HEK293 (cell line): ENCODE measurements around the gene SPANXA1.
"Not testable (repeated sequence)": the region's sequence is repeated elsewhere in the genome, so short reads cannot be mapped to it uniquely, and the experiment has no call there.

ENCODE experiments used
- CTCF ChIA-PET: fragments of 350-600 bp; formaldehyde crosslinking; extraction: SDS; loops from one replicate; lab custom pipeline; 2021; ENCODE audit warnings: antibody characterized with exemption; lab: Yijun Ruan, JAX
- POLR2A ChIA-PET: fragments of 300-600 bp; formaldehyde crosslinking; extraction: SDS; loops from one replicate; lab custom pipeline; 2020; ENCODE audit warnings: antibody characterized with exemption, inconsistent platforms; lab: Yijun Ruan, JAX
- H3K27ac ChIP-seq: fragments of 200-500 bp; sonication (Bioruptor generic); 2 replicates; pipeline ENCODE4 v1.5.1; 2014; ENCODE audit warnings: low read depth, low read length, control low read depth, inconsistent platforms; ENCODE audit errors: extremely low read depth
- H3K36me3 ChIP-seq, 2 experiments: fragments of 200-500 bp in 1 of 2; sonication (Bioruptor generic) in 1 of 2; 1 replicate in 1 of 2; 2 replicates in 1 of 2; pipeline ENCODE4 v1.5.1; 2014 to 2017; ENCODE audit warnings: inconsistent platforms in 2 of 2, low read length in 2 of 2; ENCODE audit not compliant: control insufficient read depth in 2 of 2, insufficient read depth in 1 of 2
- H3K4me1 ChIP-seq: fragments of 200-500 bp; sonication (Bioruptor generic); 2 replicates; pipeline ENCODE4 v1.5.1; 2014; ENCODE audit warnings: mild to moderate bottlenecking, low read length, inconsistent platforms; ENCODE audit not compliant: control insufficient read depth, insufficient read depth
- H3K4me3 ChIP-seq: 2 replicates; pipeline ENCODE4 v1.5.1; 2011; ENCODE audit warnings: low read depth, mild to moderate bottlenecking, control low read depth, low read length, moderate library complexity
- H3K9me3 ChIP-seq: fragments of 200-500 bp; sonication (Bioruptor generic); 2 replicates; pipeline ENCODE4 v1.5.1; 2014; ENCODE audit warnings: low read depth, low read length, inconsistent platforms; ENCODE audit not compliant: control insufficient read depth, insufficient read depth

The SPANXA1 gene

DNA sequence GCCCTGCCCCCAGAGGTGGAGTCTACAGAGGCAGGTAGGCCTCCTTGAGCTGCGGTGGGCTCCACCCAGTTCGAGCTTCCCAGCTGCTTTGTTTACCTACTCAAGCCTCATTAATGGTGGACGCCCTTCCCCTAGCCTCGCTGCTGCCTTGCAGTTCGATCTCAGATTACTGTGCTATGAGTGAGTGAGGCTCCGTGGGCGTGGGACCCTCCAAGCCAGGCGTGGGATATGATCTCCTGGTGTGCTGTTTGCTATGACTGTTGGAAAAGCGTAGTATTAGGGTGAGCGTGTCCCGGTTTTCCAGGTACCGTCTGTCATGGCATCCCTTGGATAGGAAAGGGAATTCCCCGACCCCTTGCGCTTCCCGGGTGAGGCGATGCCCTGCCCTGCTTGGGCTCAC, 42.0 kb downstream of the SPANXA1 start:
- H3K36me3 ChIP-seq, POLR2A ChIA-PET, H3K9me3 ChIP-seq, H3K4me3 ChIP-seq, H3K27ac ChIP-seq, H3K4me1 ChIP-seq, CTCF ChIA-PET: not testable (repeated sequence)
